GM10847 (cell line): ENCODE data around the gene OLFM3.

Source experiments
- POLR2A ChIP-seq: IDR thresholded peaks from 2 replicates; pipeline ENCODE4 v1.6.1; 2011; ENCODE audit not compliant: insufficient read length; ENCODE audit errors: extremely low read depth

The OLFM3 gene

DNA sequence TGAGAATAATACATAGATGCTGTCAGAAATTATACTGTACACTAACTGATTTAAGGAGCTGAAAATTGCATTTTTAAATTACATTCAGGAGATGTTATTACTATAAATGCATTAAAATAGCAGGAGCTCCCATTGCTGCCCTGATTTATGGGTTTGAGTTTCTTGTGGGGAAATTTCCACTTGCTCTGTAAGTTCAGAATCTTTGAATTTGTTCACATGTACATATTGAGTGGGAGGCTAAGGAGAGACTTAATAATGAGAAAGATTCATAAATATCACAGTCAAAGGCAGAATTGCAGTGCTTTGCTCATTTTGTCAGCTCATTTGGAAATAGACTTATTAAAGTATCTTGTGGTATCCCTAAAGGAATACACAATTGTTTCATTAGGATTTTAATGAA, 170.3 kb downstream of the OLFM3 start:
- TF ChIP-seq POLR2A = no peak

DNA sequence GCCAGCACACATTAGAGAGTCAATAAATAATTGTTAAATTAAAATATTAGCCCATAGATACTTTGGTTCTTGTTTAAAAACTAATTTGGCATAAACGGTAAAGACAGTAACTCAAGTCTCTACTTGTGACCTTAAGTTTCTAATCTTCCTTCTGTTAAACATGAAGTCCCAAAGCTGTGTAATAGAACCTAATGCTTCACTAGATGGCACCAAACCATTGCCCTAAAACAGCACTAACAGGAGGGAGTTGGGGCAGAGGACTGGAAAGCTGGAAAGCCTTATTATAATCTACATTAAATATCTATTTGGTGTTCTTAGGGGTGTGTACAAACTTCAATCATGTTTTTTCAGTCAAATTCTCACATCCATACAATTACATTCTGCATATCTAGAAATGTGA, 176.7 kb downstream of the OLFM3 start:
- no peak for TF ChIP-seq POLR2A

DNA sequence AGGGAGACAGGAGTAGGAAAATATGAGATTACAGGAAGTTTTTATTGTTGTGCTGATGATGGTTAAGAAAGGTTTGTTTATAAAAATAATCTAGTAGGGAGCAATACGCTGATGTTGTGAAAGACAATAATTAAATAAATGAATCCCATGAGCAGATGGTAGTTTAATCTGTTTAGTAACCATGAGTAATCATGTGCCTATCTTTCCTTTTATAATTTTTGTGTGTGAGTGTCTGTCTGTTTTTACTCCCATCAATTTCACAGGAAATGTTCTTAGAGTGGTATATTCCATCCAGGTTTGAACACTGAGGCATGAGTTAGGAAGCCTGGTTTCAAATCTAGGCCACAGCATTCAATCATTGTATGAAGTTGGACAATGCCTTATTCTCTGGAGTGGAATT, 180.5 kb downstream of the OLFM3 start:
- no peak for TF ChIP-seq POLR2A

DNA sequence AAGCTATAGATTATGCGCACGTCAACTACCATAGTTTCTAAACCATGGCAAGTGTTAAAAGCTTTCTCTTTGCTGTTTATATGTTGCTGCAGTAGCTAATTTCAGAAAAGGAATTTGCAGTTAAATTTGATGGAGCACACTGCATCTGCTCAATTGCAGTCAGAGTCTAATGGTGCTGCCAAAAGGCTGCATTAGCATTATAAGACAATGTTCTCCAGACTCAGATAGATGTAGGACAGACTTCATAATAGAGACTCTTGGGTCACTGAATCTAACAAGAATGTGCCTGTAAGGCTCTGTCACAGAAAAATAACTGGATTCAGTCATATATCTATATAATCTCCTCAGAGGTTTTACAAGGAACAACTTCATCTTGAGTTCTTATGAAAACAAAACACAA, 198.3 kb downstream of the OLFM3 start:
- no peak for TF ChIP-seq POLR2A

DNA sequence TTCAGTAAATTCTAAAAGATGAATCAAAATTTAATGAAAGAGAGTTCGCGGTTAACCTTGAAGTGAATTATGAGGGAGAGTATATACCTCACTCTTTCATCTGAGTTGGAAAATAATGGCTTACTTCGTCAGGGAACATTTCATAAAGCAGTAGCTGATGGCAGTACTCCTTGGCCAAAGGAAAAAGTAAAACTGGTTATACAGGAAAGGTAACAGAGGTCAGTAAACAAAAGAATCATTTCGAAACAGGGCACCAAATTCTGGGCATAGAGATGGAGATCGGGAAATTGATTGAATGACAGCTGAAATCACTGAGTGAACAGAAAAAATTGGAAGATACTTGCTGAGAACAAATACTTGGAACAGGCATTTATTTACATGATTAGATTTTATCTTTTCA, 199.0 kb downstream of the OLFM3 start:
- TF ChIP-seq POLR2A = no peak

DNA sequence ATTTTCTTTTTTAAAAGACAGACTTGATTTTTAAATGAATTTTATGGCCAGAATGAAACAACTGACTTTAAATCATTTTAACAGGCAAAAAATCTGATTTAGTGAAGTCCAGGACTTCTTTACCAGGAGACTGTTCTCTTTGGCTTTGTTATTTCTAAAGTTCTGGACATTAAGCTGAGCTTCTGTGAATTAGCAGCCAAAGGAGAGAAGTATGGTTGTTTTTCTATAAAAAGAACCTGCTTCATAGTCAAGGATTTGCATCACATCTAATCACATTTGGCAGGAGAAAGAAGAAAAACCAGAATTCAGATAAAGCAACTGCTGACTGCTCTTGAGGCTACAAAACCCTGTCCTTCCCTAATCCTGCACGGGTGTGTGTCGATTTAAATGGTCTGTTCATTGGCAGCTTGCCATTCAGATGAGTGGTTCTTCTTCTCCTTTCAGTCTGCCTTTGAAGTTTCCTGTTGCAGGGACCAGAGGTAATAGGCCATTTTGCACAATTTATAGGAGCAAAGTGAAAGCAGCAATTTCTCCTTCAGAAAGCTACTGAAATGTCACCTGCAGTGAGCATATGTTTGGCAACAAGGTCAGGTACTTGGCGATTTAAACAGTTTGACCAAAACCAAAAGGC, 215.4 kb downstream of the OLFM3 start:
- no peak for TF ChIP-seq POLR2A

DNA sequence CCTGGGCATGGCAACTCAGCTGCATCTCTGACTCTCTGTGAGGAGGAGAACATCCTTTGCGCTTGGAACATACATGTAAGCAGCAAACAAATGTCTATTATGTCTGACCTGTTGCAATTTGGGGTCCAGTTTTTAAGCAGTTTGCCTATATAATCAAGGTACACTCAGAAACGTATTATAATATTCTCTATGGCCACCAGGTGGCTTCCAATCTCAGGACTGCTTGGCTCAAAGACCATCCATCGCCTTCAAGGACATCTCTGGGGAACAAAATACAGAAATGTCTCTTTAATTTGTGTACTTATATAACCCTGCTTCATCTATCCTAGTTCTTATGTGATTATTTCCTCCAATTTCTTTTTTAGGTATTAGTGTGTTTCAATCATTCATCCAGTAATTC, 227.2 kb downstream of the OLFM3 start:
- TF ChIP-seq POLR2A = no peak

DNA sequence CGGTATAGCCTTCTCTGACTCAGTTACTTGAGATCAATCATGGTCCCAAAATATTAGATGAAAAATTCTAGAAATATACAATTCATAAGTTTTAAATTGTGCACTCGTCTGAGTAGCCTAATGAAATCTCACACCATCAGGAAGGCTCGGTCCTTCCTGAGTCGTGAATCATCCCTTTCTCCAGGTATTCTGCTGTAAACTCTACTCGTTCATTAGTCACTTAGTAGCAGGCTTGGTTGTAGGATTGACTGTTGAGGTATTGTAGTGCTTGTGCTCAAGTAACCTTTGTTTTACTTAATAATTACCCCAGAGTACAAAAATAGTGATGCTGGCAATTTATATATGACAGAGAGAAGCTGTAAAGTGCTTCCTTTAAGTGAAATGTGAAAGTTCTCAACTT, 238.7 kb downstream of the OLFM3 start:
- TF ChIP-seq POLR2A = no peak

DNA sequence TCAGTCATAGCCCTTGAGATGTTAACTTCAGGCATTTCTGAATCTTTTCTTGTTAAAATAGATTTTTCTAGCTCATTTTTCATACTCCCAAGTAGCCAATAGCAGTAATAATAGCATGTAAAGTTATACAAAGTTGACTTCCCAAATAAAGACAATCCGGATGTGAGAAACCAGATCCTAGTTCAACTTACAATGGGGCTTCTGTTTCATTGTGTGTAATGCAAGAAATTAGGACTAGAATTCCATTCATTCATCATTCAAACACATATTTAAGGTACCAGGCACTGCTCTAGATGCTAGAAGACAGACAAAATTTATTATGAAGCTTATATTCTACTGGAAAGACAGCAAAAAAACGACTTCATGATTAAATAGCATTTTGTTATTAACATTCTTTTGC, 240.3 kb downstream of the OLFM3 start:
- no peak for TF ChIP-seq POLR2A
